Measurements from ENCODE around the gene MTG2. TPM values are rescaled to one million over a fixed set of nuclear protein-coding genes. Genes with fewer than 3 reads are reported as not detected.
A peak's percentile ranks its signal among the peaks of the same experiment; 100 is the strongest.

MTG2 gene
- total and polyA plus RNA-seq, 2 of the 13 experiments (the other 11 are each of a cell fraction or from before 2014, with no cell fraction given), result 20.4 to 37.8 TPM

- TF ChIP-seq ZBTB44 (CRISPR knock-in tag; IDR thresholded peaks at IDR 0.05) (no peak), ZNF274 (CRISPR knock-in tag; IDR thresholded peaks at IDR 0.05) (peak; percentile 59; the same call in 1 of the 2 replicates), EZH2 (conservative IDR thresholded peaks at IDR 0.05; ENCODE audit: low read depth, low read length) (no peak)
Observed at GRCh38 chr20:62134735-62135231, 48.0 kb upstream of the MTG2 start (continued).

- no TSS peak for BruUV-seq (replicated peaks)
- Histone ChIP-seq H3K36me3 (replicated peaks in 1 of 2; ENCODE audit: control insufficient read depth in 1 of 2, insufficient read depth in 2 of 2, low read length in 2 of 2) (peaks cover 65 to 92% of the 10 kb centered on the region in 2 experiments), H3K9me3 (ENCODE audit: low read length) (no peaks in the 10 kb centered on the region), H3K9ac (ENCODE audit: insufficient read depth, low read depth, low read length) (no peak overlapping the region), H4K20me1 (ENCODE audit: insufficient read depth, low read length) (peaks cover 40% of the 10 kb centered on the region), H3K4me1 (ENCODE audit: insufficient read depth, low read length) (peaks cover 37% of the 10 kb centered on the region), H3K79me2 (ENCODE audit: insufficient read depth, low read length) (peaks cover 17% of the 10 kb centered on the region), H3K4me3 (replicated peaks in 1 of 3; ENCODE audit: insufficient read depth in 1 of 3, low read depth in 2 of 3, low read length in 3 of 3) (no peak overlapping the region), H3K27me3 (ENCODE audit: control insufficient read depth in 1 of 2, insufficient read depth in 2 of 2, low read length in 2 of 2) (no peaks in the 10 kb centered on the region), H3K27ac (ENCODE audit: extremely low read length, insufficient read depth, low read length) (peak overlapping the region; percentile 53), H2AFZ (ENCODE audit: low read length) (no peak overlapping the region), H3K4me2 (ENCODE audit: low read depth, low read length) (no peak overlapping the region)
- FAIRE-seq (no peak), DNase-seq (ENCODE audit: low spot score) (no peak), ATAC-seq (no peak)
- in situ Hi-C loops (cut with HindIII; ENCODE audit: extremely low pct_ligation_motif_present, low pct_unique_long_range_greater_than_20kb), result no loop called here
- CTCF ChIA-PET (ENCODE audit: low intra/inter-chr PET ratio, low total read pairs), result interaction anchor here (1.5 to 3.5 kb wide), 2 partner anchors 124 to 126 kb away, joined by 4 to 48 read pairs; no protein-coding TSS in a partner anchor
- intact Hi-C loops (cut with micrococcal nuclease; ENCODE audit: unreplicated experiment), result loop anchor here (2.0 to 5.0 kb wide), 2 partner anchors 13 to 68 kb away; partner anchors contain the start of genes LSM14B and TAF4
- POLR2A ChIA-PET, result interaction anchor here (1.2 to 7.8 kb wide), 8 partner anchors 9 to 125 kb away, joined by 4 to 86 read pairs (median 6); partner anchors contain the start of genes LSM14B and TAF4
- 88% methylated on average over 8 of the region's 8 CpGs for WGBS (ENCODE audit: low lambda C conversion rate)
- TF ChIP-seq RBM22 (optimal IDR thresholded peaks at IDR 0.05; ENCODE audit: low read length) (peak; percentile 5), IKZF4 (CRISPR knock-in tag; IDR thresholded peaks at IDR 0.05; ENCODE audit: borderline replicate concordance, low read depth, not compliant biosample characterization) (no peak), POLR2G (IDR thresholded peaks at IDR 0.05; ENCODE audit: low read depth, low read length) (peak; percentile 37; the same call in 1 of the 2 replicates), GATAD1 (CRISPR knock-in tag; IDR thresholded peaks at IDR 0.05) (0 out of 2 replicates have a peak, but pooled peaks have one; percentile 16), NFKBIZ (CRISPR knock-in tag; IDR thresholded peaks at IDR 0.05) (no peak), MEIS2 (CRISPR knock-in tag; IDR thresholded peaks at IDR 0.05) (no peak), ZNF317 (CRISPR knock-in tag; IDR thresholded peaks at IDR 0.05) (no peak), ZNF350 (CRISPR knock-in tag; IDR thresholded peaks at IDR 0.05; ENCODE audit: borderline replicate concordance, low read depth) (no peak), POLR2AphosphoS2 (IDR thresholded peaks at IDR 0.05; ENCODE audit: low read depth, low read length) (peak; percentile 61; the same call in 1 of the 2 replicates), DNMT1 (CRISPR knock-in tag; IDR thresholded peaks at IDR 0.05) (no peak), NFYB (CRISPR knock-in tag; IDR thresholded peaks at IDR 0.05) (no peak), AGO2 (optimal IDR thresholded peaks at IDR 0.05; ENCODE audit: low read depth, low read length) (peak; percentile 66), POLR2AphosphoS5 (IDR thresholded peaks at IDR 0.05; ENCODE audit: low read depth, low read length) (peak; percentile 15), ZBTB4 (CRISPR knock-in tag; IDR thresholded peaks at IDR 0.05; ENCODE audit: borderline replicate concordance) (peak; percentile 49; the same call in 1 of the 2 replicates), ISX (CRISPR knock-in tag; conservative IDR thresholded peaks at IDR 0.05) (no peak), KLF11 (CRISPR knock-in tag; IDR thresholded peaks at IDR 0.05) (peak; percentile 45; the same call in 1 of the 2 replicates)
Observed at GRCh38 chr20:62135573-62136266, 47.1 kb upstream of the MTG2 start.

Measured in HepG2 (cell line).